ENCODE measurements around the gene SMG9.

- TF ChIP-seq CTCF (tag by site-specific recombination; IDR thresholded peaks at IDR 0.05) (no peak), ZNF292 (tag by site-specific recombination; IDR thresholded peaks at IDR 0.05; ENCODE audit: borderline replicate concordance, low read depth) (no peak), ZNF341 (tag by site-specific recombination; IDR thresholded peaks at IDR 0.05; ENCODE audit: low read depth) (no peak), SETDB1 (IDR thresholded peaks at IDR 0.05; ENCODE audit: insufficient read length, low read length) (no peak), ZNF274 (IDR thresholded peaks at IDR 0.05; ENCODE audit: low read length) (no peak), ZNF274 (tag by site-specific recombination; IDR thresholded peaks at IDR 0.05; ENCODE audit: borderline replicate concordance) (no peak), ZNF677 (tag by site-specific recombination; IDR thresholded peaks at IDR 0.05) (no peak)
Observed at GRCh38 chr19:43738780-43739211, 16.0 kb downstream of the SMG9 start.
